ENCODE data around the gene CCER1. TPM values are rescaled to one million over a fixed set of nuclear protein-coding genes. Genes with fewer than 3 reads are reported as not detected.

Gene CCER1
- total and polyA plus RNA-seq, 5 experiments from 2014 or later: not detected

DNA sequence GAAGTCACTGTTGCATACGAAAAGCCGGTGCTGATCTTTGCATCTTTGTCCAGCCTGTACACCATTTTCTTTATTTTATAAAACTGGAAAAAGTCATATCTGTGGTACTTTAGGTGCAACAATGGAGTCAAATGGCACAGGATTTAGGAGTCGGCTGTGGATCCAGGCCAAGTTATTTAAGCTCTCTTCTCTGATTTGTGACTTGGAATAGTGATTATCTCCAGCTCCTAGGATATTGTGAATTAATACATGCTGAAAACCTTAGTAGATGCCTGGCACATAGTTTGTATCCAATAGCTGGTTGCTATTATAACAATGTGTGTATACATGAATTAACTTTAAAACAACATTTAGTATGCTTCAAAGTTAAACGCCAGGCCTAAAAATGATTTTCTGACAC is 6.2 kb upstream of the CCER1 start:
- DNase-seq: no peak
- no peak for ATAC-seq
- Mint-ChIP-seq H3K27me3 (peaks cover 0 to 2% (median 0%) of the 10 kb centered on the region in 5 donors), H3K36me3 (no peaks in the 10 kb centered on the region), H3K27ac (no peak overlapping the region), H3K9me3 (no peaks in the 10 kb centered on the region), H3K4me1 (no peaks in the 10 kb centered on the region), H3K4me3 (no peak overlapping the region)
- POLR2A ChIA-PET: no interaction called here

DNA sequence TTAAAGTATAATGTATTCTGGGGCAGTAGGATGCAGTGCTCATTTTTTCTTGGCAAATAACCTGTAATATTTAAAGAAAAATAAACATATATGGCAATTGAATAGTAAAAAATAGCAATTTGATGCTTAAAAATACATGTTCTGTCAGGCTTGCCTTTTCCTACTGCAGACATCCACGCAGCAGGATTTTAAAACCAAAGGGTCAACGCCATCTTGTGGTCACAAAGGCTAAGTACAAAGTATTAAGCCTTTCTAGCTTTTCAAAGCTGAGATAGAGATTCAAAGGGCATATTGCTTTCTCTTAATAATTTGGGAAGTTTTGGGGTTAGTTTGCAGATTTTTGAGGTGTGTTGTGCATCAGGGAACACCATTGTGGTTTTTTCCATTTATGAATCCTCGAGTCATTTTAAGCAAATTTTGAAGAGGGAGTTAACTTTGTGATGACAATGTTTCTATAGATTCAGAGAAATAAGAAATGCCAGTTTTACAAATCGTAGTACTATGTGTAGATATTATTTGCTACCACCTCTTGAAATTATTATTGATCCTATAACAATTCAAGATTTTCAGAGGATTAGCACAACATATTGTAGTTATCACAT is 4.7 kb upstream of the CCER1 start:
- DNase-seq (peak in 4 of 10 donors; percentile 7 to 31 (median 22)), ATAC-seq (no peak)
- Mint-ChIP-seq H3K9me3 (no peaks in the 10 kb centered on the region), H3K27me3 (peaks cover 0 to 2% (median 0%) of the 10 kb centered on the region in 5 donors), H3K4me3 (no peak overlapping the region), H3K27ac (no peak overlapping the region), H3K36me3 (no peaks in the 10 kb centered on the region), H3K4me1 (no peaks in the 10 kb centered on the region)
- POLR2A ChIA-PET: no interaction called here

DNA sequence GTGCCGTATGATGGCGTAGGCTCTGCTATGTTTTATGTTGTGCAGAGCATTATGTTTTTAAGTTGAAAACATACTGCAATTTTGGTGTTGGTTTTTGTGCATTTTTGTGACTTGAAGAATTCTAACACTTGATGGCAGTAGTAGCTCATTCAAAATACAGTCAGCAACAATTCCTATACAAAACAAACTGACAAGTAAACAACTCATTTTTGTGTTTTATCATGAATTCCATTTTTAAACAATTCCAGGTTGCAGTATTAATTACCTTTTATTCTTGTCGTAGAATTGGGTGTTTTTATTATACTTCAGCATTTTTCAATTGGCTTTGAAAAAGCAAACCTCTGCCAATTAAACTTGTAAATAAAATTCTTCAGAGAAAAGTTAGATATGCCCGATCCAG is 4.1 kb upstream of the CCER1 start:
- H3K36me3 Mint-ChIP-seq: no peaks in the 10 kb centered on the region
- no peaks in the 10 kb centered on the region for H3K4me1 Mint-ChIP-seq
- POLR2A ChIA-PET: no interaction called here
- no peak overlapping the region for H3K27ac Mint-ChIP-seq
- H3K4me3 Mint-ChIP-seq: no peak overlapping the region
- no peaks in the 10 kb centered on the region for H3K9me3 Mint-ChIP-seq
- no peak for ATAC-seq
- no peak for DNase-seq
- peaks cover 0 to 2% (median 0%) of the 10 kb centered on the region in 5 donors for H3K27me3 Mint-ChIP-seq

DNA sequence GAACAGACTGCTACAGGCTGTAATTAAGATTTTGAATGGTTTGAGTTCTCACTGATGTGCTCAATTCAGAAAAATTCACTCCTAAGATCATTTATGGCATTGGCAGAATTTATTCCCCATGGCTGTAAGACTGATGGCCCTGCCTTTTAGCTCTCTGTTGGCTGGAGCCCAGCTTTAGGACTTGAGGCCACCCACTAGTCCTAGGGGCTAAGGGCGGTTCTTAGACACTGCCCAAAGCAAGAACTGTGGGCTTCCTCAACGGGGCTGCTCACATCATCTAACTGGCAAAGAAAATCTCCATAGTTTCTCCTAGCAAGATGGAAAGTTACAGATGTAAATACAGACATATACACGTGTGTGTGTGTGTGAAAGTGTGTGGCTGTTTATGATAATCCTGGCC is 3.4 kb upstream of the CCER1 start:
- Mint-ChIP-seq H3K36me3 (no peaks in the 10 kb centered on the region), H3K27me3 (peaks cover 0 to 6% (median 0%) of the 10 kb centered on the region in 5 donors), H3K4me3 (no peak overlapping the region), H3K27ac (no peak overlapping the region), H3K4me1 (no peaks in the 10 kb centered on the region), H3K9me3 (no peaks in the 10 kb centered on the region)
- no peak for ATAC-seq
- no peak for DNase-seq
- POLR2A ChIA-PET: no interaction called here

DNA sequence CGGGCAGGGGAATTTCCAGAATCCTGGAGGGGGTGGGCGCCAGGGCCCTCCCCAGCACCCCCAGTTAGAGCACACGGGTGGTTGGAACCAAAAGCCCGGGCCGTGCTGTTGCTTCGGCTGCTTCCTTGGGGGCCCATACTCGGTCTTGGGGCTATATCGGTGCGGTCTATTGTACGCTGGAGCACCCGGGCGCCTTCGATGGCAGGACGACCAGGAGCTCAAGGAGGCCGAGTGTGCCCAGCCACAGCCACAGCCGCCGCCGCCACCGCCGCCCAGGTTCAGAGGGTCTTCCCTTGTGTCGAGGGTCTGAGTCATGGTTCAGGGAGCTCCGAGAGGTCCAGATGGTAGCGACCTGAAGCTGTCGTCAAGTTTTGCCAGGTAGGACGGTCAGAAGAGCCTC is 548 bp downstream of the CCER1 start:
- DNase-seq: no peak
- no peak overlapping the region for H3K27ac Mint-ChIP-seq
- H3K9me3 Mint-ChIP-seq: no peaks in the 10 kb centered on the region
- no peak overlapping the region for H3K4me3 Mint-ChIP-seq
- POLR2A ChIA-PET: no interaction called here
- H3K27me3 Mint-ChIP-seq: peaks cover 0 to 6% (median 0%) of the 10 kb centered on the region in 5 donors
- H3K4me1 Mint-ChIP-seq: no peaks in the 10 kb centered on the region
- ATAC-seq: no peak
- H3K36me3 Mint-ChIP-seq: no peaks in the 10 kb centered on the region

DNA sequence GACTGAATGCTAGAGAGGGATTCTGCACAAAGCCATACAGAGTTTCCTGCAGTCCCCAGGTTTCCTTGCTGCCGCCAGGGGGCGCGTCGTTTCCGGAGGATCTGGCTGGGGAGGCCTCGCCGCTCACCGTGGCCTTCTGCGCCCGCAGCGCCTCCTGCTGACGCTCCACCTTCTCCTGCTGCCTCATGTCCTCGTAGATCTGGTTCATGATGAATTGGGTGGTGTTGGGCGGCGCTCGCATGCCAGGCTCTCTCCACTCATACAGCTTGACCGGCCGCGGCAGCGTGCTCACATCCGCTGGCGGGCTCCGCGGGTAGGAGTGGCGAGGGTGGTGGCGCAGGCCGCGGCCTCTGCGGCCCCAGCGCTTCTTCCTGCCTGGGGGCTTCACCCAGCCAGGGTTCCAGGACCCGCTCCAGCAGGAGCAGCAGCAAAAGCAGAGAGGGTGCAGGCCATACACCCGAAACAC is 987 bp downstream of the CCER1 start:
- Mint-ChIP-seq H3K9me3 (no peaks in the 10 kb centered on the region), H3K27ac (no peak overlapping the region), H3K27me3 (peaks cover 0 to 6% (median 0%) of the 10 kb centered on the region in 5 donors), H3K4me1 (no peaks in the 10 kb centered on the region), H3K4me3 (no peak overlapping the region), H3K36me3 (no peaks in the 10 kb centered on the region)
- DNase-seq: no peak
- no peak for ATAC-seq
- POLR2A ChIA-PET: no interaction called here

GRCh38 chr12:90951432-90952105 is 3.4 kb downstream of the CCER1 start:
- Mint-ChIP-seq H3K9me3 (no peaks in the 10 kb centered on the region), H3K36me3 (no peaks in the 10 kb centered on the region), H3K4me3 (no peak overlapping the region), H3K27ac (no peak overlapping the region), H3K27me3 (peaks cover 0 to 6% (median 0%) of the 10 kb centered on the region in 5 donors), H3K4me1 (no peaks in the 10 kb centered on the region)
- POLR2A ChIA-PET: no interaction called here
- DNase-seq: no peak
- ATAC-seq: no peak

DNA sequence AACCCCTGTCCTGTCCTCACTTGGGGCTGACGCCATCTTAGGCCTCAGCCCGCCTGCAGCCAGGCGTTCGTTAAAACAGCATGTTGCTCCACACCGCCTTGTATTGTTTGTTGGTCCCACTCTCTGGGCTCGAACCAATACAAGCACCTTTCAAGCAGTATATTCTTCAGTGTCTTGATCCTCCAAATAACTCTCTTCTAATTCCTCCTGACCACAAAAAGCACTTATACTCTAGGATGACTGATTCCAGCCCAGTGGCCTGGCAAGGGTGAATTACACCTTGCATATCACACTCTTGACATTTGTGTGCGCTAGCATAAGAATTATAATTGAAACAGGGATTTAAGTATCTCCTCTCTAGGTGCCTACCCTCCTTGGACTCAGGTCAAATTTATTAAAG is 7.1 kb downstream of the CCER1 start:
- no peaks in the 10 kb centered on the region for H3K9me3 Mint-ChIP-seq
- no peak overlapping the region for H3K27ac Mint-ChIP-seq
- H3K4me3 Mint-ChIP-seq: no peak overlapping the region
- ATAC-seq (no peak), DNase-seq (no peak)
- H3K4me1 Mint-ChIP-seq: no peaks in the 10 kb centered on the region
- H3K36me3 Mint-ChIP-seq: no peaks in the 10 kb centered on the region
- POLR2A ChIA-PET: no interaction called here
- no peaks in the 10 kb centered on the region for H3K27me3 Mint-ChIP-seq

DNA sequence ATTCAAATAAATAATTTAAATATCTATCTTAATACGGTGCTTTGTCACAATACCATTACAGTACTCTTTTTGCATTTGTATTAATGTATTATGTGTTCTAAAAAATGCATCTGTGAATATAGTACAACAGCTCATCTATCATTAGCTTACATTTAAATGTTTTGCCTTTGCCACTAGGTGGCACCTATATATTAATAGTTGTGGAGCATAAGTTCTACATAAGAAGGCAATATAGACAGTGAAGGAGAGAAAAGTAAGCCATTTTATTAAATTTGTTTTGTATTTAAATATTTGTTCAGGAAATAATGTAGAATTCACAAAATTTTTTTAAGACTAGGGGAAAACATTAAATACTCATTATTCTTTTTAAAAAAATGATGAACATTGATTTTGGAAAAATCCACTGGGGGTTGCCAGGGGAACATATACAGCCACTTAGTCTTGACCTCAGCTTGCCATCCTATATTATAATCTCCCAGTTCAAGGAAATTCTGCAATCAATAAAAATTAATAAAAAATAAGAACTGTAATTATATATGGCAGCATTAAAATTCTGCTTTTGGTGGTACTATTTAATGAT is 9.8 kb downstream of the CCER1 start:
- DNase-seq (peak in 3 of 10 donors; percentile 2 to 10 (median 10)), ATAC-seq (no peak)
- Mint-ChIP-seq H3K4me1 (no peaks in the 10 kb centered on the region), H3K9me3 (no peaks in the 10 kb centered on the region), H3K36me3 (no peaks in the 10 kb centered on the region), H3K27ac (no peak overlapping the region), H3K27me3 (no peaks in the 10 kb centered on the region), H3K4me3 (no peak overlapping the region)
- POLR2A ChIA-PET: no interaction called here

GRCh38 chr12:90943255-90943654 is 11.7 kb downstream of the CCER1 start:
- POLR2A ChIA-PET: no interaction called here
- Mint-ChIP-seq H3K4me3 (no peak overlapping the region), H3K27ac (no peak overlapping the region), H3K9me3 (no peaks in the 10 kb centered on the region), H3K4me1 (no peaks in the 10 kb centered on the region), H3K27me3 (peaks cover 0 to 4% (median 0%) of the 10 kb centered on the region in 5 donors), H3K36me3 (no peaks in the 10 kb centered on the region)
- ATAC-seq (no peak), DNase-seq (no peak)

DNA sequence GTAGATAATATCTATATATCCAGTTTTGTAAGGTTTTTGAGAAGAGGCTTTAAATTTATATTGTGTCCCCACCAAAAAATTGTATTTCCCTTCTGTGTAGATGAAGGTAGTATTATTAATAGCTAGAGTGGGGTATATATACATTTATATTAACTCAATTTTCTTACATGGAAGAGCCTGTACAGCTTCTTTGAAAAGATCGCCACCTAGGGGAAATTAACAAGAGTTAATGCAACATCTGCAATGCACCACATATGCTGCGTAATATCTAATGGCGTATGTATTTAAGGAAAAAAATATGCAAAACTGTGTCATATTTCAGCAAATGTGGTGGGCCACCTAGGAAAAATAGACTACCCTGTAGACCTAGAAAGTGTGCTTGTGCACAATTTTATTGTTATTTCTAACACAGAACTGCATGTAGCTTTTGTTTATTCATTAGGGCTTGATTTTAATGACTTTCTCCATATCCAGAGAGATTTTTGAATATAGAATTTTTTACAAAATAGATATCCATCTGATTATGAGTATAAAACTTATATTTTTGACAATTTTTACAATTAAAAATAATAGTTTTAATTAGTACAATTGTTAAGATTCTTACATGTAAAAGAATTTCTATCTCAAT is 14.0 kb downstream of the CCER1 start:
- DNase-seq: no peak
- no peak for ATAC-seq
- Mint-ChIP-seq H3K36me3 (no peaks in the 10 kb centered on the region), H3K4me3 (no peak overlapping the region), H3K4me1 (no peaks in the 10 kb centered on the region), H3K27ac (no peak overlapping the region), H3K27me3 (peaks cover 0 to 9% (median 5%) of the 10 kb centered on the region in 5 donors), H3K9me3 (no peaks in the 10 kb centered on the region)
- POLR2A ChIA-PET: no interaction called here

DNA sequence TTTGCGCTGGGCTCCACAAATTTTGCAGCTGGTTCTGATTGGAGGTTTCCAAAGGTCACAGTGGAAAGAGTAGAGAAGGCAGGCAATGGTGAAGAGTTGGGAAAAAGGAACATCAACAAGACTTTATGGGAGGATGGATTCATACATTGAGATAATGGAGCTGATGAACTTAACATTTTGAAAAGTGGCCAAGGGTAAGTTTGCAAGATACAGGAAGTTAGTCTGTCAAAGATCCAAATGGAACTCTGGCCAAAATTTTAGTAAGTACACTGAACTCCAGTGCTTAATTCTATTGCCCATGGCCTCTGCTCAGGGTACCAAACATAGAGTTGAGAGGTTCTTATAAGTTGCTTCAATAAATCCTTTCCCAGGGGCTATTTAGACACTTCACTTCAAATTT is 15.6 kb downstream of the CCER1 start:
- no peaks in the 10 kb centered on the region for H3K4me1 Mint-ChIP-seq
- POLR2A ChIA-PET: no interaction called here

DNA sequence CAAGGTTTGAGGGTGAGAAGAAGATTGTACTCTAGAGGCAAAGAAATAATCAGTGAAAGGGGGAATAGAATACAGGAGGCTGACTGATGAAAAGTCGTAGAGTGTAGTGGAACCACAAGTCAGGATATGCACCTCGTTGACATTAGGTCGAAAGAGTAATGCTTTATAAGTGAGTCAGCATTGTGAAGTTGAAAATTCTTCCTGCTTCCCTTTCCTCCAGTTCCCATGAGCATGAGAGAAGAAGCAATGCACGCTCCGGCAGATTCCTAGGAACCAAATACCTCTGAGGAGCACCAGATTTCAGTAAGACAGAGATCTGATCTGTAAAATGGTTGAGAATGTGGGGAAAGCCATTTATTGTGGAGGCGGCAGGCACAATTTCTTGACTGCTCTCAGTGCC is 16.5 kb downstream of the CCER1 start:
- H3K4me1 Mint-ChIP-seq: no peaks in the 10 kb centered on the region
- peaks cover 0 to 8% (median 0%) of the 10 kb centered on the region in 9 donors for H3K9me3 Mint-ChIP-seq
- POLR2A ChIA-PET: no interaction called here
- no peaks in the 10 kb centered on the region for H3K36me3 Mint-ChIP-seq
- peaks cover 0 to 18% (median 11%) of the 10 kb centered on the region in 5 donors for H3K27me3 Mint-ChIP-seq
- ATAC-seq (no peak), DNase-seq (no peak)
- no peak overlapping the region for H3K4me3 Mint-ChIP-seq
- no peak overlapping the region for H3K27ac Mint-ChIP-seq

More for the DNA sequence above, 15.6 kb downstream of the CCER1 start:
- no peaks in the 10 kb centered on the region for H3K9me3 Mint-ChIP-seq
- H3K27ac Mint-ChIP-seq: no peak overlapping the region
- peaks cover 0 to 18% (median 11%) of the 10 kb centered on the region in 5 donors for H3K27me3 Mint-ChIP-seq
- H3K4me3 Mint-ChIP-seq: no peak overlapping the region
- ATAC-seq (no peak), DNase-seq (no peak)
- H3K36me3 Mint-ChIP-seq: no peaks in the 10 kb centered on the region
